H9 (cell line): ENCODE results near the gene ARHGEF2. TPM values are rescaled to one million over a fixed set of nuclear protein-coding genes. Genes with fewer than 3 reads are reported as not detected.
A peak's percentile ranks its signal among the peaks of the same experiment; 100 is the strongest.

Experiments used
- DNase-seq: peaks from one replicate; pipeline ENCODE4 v3.0.0-alpha.2; 2017
- H2AFZ ChIP-seq: one replicate; pipeline ENCODE4 v1.6.1; 2013; ENCODE audit warnings: mild to moderate bottlenecking, low read length, control low read depth, moderate library complexity
- H2AK5ac ChIP-seq: 2 replicates; pipeline ENCODE4 v1.6.1; 2013; ENCODE audit warnings: low read length, control low read depth, mixed read lengths; ENCODE audit not compliant: insufficient read length
- H2BK120ac ChIP-seq: one replicate; pipeline ENCODE4 v1.6.1; 2013; ENCODE audit warnings: low read depth, mild to moderate bottlenecking, low read length, control low read depth, inconsistent platforms; ENCODE audit not compliant: poor library complexity, severe bottlenecking
- H2BK12ac ChIP-seq: 2 replicates; pipeline ENCODE4 v1.6.1; 2013; ENCODE audit warnings: low read length, control low read depth, mixed read lengths, low read depth; ENCODE audit not compliant: insufficient read length
- H2BK15ac ChIP-seq: 2 replicates; pipeline ENCODE4 v1.6.1; 2013; ENCODE audit warnings: low read depth, low read length, control low read depth
- H2BK20ac ChIP-seq: one replicate; pipeline ENCODE4 v1.6.1; 2013; ENCODE audit warnings: low read depth, mild to moderate bottlenecking, low read length, control low read depth, inconsistent platforms; ENCODE audit not compliant: poor library complexity, severe bottlenecking
- H2BK5ac ChIP-seq: 2 replicates; pipeline ENCODE4 v1.6.1; 2013; ENCODE audit warnings: low read length, control low read depth, mixed read lengths; ENCODE audit not compliant: insufficient read length
- H3K14ac ChIP-seq: 2 replicates; pipeline ENCODE4 v1.6.1; 2013; ENCODE audit warnings: low read length, control low read depth; ENCODE audit not compliant: insufficient read depth
- H3K18ac ChIP-seq: 2 replicates; pipeline ENCODE4 v1.6.1; 2013; ENCODE audit warnings: low read depth, mild to moderate bottlenecking, mixed read lengths, low read length, control low read depth; ENCODE audit not compliant: insufficient read length
- H3K23ac ChIP-seq: 2 replicates; pipeline ENCODE4 v1.6.1; 2013; ENCODE audit warnings: low read length, control low read depth, mixed read lengths, low read depth; ENCODE audit not compliant: insufficient read length
- H3K23me2 ChIP-seq: 2 replicates; pipeline ENCODE4 v1.6.1; 2013; ENCODE audit warnings: low read depth, mild to moderate bottlenecking, mixed read lengths, low read length, control low read depth; ENCODE audit not compliant: insufficient read length, poor library complexity, severe bottlenecking
- H3K27ac ChIP-seq: 2 replicates; pipeline ENCODE4 v1.5.1; 2013; ENCODE audit warnings: low read length, control low read depth, mixed read lengths, low read depth; ENCODE audit not compliant: insufficient read length
- H3K27me3 ChIP-seq: 2 replicates; pipeline ENCODE4 v1.6.1; 2013; ENCODE audit warnings: low read length, control low read depth, inconsistent platforms; ENCODE audit not compliant: insufficient read depth
- H3K4ac ChIP-seq: 2 replicates; pipeline ENCODE4 v1.6.1; 2013; ENCODE audit warnings: low read depth, mild to moderate bottlenecking, control low read depth, inconsistent platforms, low read length, moderate library complexity
- H3K4me1 ChIP-seq: 2 replicates; pipeline ENCODE4 v1.6.1; 2013; ENCODE audit warnings: low read length, control low read depth, inconsistent platforms; ENCODE audit not compliant: insufficient read depth
- H3K4me2 ChIP-seq: 2 replicates; pipeline ENCODE4 v1.6.1; 2013; ENCODE audit warnings: low read length, control low read depth, mixed read lengths; ENCODE audit not compliant: insufficient read length, insufficient read depth
- H3K56ac ChIP-seq: 2 replicates; pipeline ENCODE4 v1.6.1; 2013; ENCODE audit warnings: low read depth, mild to moderate bottlenecking, mixed read lengths, low read length, control low read depth; ENCODE audit not compliant: insufficient read length
- H3K79me1 ChIP-seq: 2 replicates; pipeline ENCODE4 v1.6.1; 2013; ENCODE audit warnings: low read depth, mild to moderate bottlenecking, moderate library complexity, low read length, control low read depth, inconsistent platforms; ENCODE audit not compliant: insufficient read depth, poor library complexity, severe bottlenecking
- H3K79me2 ChIP-seq: 2 replicates; pipeline ENCODE4 v1.6.1; 2013; ENCODE audit warnings: low read length, control low read depth, inconsistent platforms; ENCODE audit not compliant: insufficient read depth
- H3K9ac ChIP-seq: 2 replicates; pipeline ENCODE4 v1.6.1; 2013; ENCODE audit warnings: low read length, control low read depth, mixed read lengths; ENCODE audit not compliant: insufficient read length; ENCODE audit errors: extremely low read depth
- H3K9me3 ChIP-seq: one replicate; pipeline ENCODE4 v1.6.1; 2013; ENCODE audit warnings: low read depth, low read length, inconsistent platforms; ENCODE audit not compliant: control insufficient read depth
- H3T11ph ChIP-seq: one replicate; pipeline ENCODE4 v1.6.1; 2013; ENCODE audit warnings: mild to moderate bottlenecking, low read length, control low read depth, inconsistent platforms
- H4K20me1 ChIP-seq: one replicate; pipeline ENCODE4 v1.6.1; 2013; ENCODE audit not compliant: control insufficient read depth, insufficient read length, insufficient read depth
- H4K5ac ChIP-seq: 2 replicates; pipeline ENCODE4 v1.6.1; 2013; ENCODE audit warnings: low read depth, mild to moderate bottlenecking, mixed read lengths, low read length, control low read depth; ENCODE audit not compliant: insufficient read length
- H4K8ac ChIP-seq: replicated peaks from 2 replicates; pipeline ENCODE4 v1.6.1; 2013; ENCODE audit warnings: low read length, control low read depth, mixed read lengths, low read depth; ENCODE audit not compliant: insufficient read length
- H4K91ac ChIP-seq: 2 replicates; pipeline ENCODE4 v1.6.1; 2013; ENCODE audit warnings: low read depth, mild to moderate bottlenecking, moderate library complexity, mixed read lengths, low read length, control low read depth; ENCODE audit not compliant: insufficient read length
- H3K27ac Mint-ChIP-seq, 3 experiments: 2 replicates in 2 of 3; 3 replicates in 1 of 3; pipeline ENCODE4 v1.8.0; 2020 to 2021; ENCODE audit warnings: mixed read lengths in 3 of 3, mild to moderate bottlenecking in 1 of 3, moderate library complexity in 1 of 3
- H3K27me3 Mint-ChIP-seq: 2 replicates; pipeline ENCODE4 v1.8.0; 2021; ENCODE audit warnings: low read depth, mild to moderate bottlenecking, moderate library complexity, mixed read lengths
- H3K36me3 Mint-ChIP-seq, 3 experiments: 2 replicates in 2 of 3; 3 replicates in 1 of 3; pipeline ENCODE4 v1.8.0; 2020 to 2021; ENCODE audit warnings: low read depth in 3 of 3, mixed read lengths in 3 of 3; ENCODE audit not compliant: insufficient read depth in 1 of 3
- H3K4me1 Mint-ChIP-seq, 2 experiments: 2 replicates each; pipeline ENCODE4 v1.8.0; 2020; ENCODE audit warnings: mixed read lengths in 2 of 2
- H3K4me3 Mint-ChIP-seq, 2 experiments: 2 replicates in 1 of 2; 3 replicates in 1 of 2; pipeline ENCODE4 v1.8.0; 2020 to 2021; ENCODE audit warnings: mild to moderate bottlenecking in 2 of 2, mixed read lengths in 2 of 2, moderate library complexity in 1 of 2
- H3K9me3 Mint-ChIP-seq, 2 experiments: 2 replicates in 1 of 2; 3 replicates in 1 of 2; pipeline ENCODE4 v1.8.0; 2020; ENCODE audit warnings: mild to moderate bottlenecking in 2 of 2, mixed read lengths in 2 of 2, moderate library complexity in 1 of 2
- WGBS: extraction: QIAGEN DNeasy Blood & Tissue Kit; methylation state at CpG from one replicate; pipeline ENCODE4 v1.1.7; 2013; ENCODE audit warnings: missing lambda C conversion rate, low lambda C conversion rate, mixed read lengths; ENCODE audit not compliant: insufficient read length; ENCODE audit errors: extremely low coverage; 5-methylcytosine and 5-hydroxymethylcytosine counted together
- total RNA-seq: library from RNA; stranded (reverse); gene quantifications from 2 replicates; pipeline ENCODE4 v1.2.1, GENCODE V29; 2021
- TF ChIP-seq, protein P1 (sequence below): fragments of 200-600 bp; sonication (generic); conservative IDR thresholded peaks from 3 replicates; pipeline ENCODE4 v1.8.0; 2021; ENCODE audit warnings: antibody characterized with exemption, mild to moderate bottlenecking

ARHGEF2 gene
- total RNA-seq, 1 experiment from 2014 or later, result 111 TPM

DNA sequence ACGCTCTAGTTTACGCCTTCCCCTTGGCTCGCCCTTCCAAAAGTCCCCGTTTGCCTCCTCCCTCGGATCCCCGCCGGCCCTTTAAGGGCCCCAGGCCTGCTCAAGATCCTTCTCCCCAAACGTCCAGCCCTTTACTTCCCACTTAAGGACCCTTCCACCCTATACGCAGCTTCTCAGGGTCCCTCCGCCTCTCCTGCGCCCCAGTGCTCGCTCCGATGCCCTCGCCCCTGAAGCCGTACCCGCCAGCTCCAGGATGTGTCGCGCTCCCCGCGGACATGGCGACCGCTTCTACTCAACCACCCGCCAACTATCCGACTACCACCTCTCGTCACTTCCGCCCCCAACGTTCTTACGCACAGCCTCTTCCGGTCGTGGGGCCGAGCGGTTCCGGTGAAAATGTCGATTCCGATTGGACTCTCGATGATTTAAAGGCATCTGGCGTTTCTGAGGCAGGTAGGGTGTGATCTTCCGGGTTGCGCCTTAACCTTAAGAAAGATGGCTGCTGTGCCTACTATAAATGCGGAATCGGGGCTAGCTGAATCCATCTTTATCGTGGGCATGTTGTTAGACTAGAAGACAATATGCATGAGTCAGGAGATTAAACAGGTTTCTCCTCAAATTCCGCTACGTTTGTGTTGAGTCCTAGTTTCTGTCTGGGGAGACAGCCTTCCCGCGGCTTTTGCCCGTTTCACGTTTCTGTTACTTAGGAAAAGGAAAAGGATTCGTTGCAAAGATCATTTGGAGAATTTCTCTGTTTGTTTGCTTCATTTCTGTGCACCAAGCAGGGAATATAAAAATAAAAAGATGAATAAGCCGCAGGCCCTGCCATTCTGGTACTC lies 44.0 kb downstream of the ARHGEF2 start, which contains the start of gene KHDC4:
TSS of gene KHDC4 (minus strand) at position 317 of the 839 bp plus-strand sequence. CDS start at position 277, 40 bp downstream.
- H3K9me3 Mint-ChIP-seq, result no peaks in the 10 kb centered on the region
- no peak within 1 kb of the TSS for H2AFZ ChIP-seq
- TF ChIP-seq, protein P1, sequence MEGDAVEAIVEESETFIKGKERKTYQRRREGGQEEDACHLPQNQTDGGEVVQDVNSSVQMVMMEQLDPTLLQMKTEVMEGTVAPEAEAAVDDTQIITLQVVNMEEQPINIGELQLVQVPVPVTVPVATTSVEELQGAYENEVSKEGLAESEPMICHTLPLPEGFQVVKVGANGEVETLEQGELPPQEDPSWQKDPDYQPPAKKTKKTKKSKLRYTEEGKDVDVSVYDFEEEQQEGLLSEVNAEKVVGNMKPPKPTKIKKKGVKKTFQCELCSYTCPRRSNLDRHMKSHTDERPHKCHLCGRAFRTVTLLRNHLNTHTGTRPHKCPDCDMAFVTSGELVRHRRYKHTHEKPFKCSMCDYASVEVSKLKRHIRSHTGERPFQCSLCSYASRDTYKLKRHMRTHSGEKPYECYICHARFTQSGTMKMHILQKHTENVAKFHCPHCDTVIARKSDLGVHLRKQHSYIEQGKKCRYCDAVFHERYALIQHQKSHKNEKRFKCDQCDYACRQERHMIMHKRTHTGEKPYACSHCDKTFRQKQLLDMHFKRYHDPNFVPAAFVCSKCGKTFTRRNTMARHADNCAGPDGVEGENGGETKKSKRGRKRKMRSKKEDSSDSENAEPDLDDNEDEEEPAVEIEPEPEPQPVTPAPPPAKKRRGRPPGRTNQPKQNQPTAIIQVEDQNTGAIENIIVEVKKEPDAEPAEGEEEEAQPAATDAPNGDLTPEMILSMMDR, result no peak
- peak within 1 kb of the TSS; percentile 86 for H3K27ac ChIP-seq
- peak within 1 kb of the TSS; percentile 31 for H3K56ac ChIP-seq
- H3K18ac ChIP-seq, result peak within 1 kb of the TSS; percentile 95
- H3K79me2 ChIP-seq, result peaks cover 19% of the 10 kb centered on the region; the same call in 1 of the 2 replicates
- H3K4me2 ChIP-seq, result peak within 1 kb of the TSS; percentile 93
- no peak within 1 kb of the TSS; a peak in 1 of 7 replicates for H3K27ac Mint-ChIP-seq
- H2BK12ac ChIP-seq, result peak within 1 kb of the TSS; percentile 59
- no peaks in the 10 kb centered on the region; the same call in 1 of the 2 replicates for H3K4me1 ChIP-seq
- H3K4ac ChIP-seq, result peak within 1 kb of the TSS; percentile 38; the same call in 1 of the 2 replicates
- no peaks in the 10 kb centered on the region for H4K20me1 ChIP-seq
- no peaks in the 10 kb centered on the region for H3K27me3 ChIP-seq
- H2BK120ac ChIP-seq, result no peak within 1 kb of the TSS
- peak within 1 kb of the TSS; percentile 67 for H4K5ac ChIP-seq
- peaks cover 9% of the 10 kb centered on the region for H3K79me1 ChIP-seq
- H2BK20ac ChIP-seq, result peak within 1 kb of the TSS; percentile 60
- H4K8ac ChIP-seq, result no peak within 1 kb of the TSS
- H3K14ac ChIP-seq, result peak within 1 kb of the TSS; percentile 93
- H3K36me3 Mint-ChIP-seq, result peaks cover 18 to 27% (median 24%) of the 10 kb centered on the region in 3 experiments
- H2BK5ac ChIP-seq, result peak within 1 kb of the TSS; percentile 88
- H3K23me2 ChIP-seq, result peaks cover 6% of the 10 kb centered on the region
- WGBS, result no CpG with 5 or more reads among the region's 50 CpGs
- no peak within 1 kb of the TSS for H2AK5ac ChIP-seq
- H3K9me3 ChIP-seq, result no peaks in the 10 kb centered on the region
- H3K4me1 Mint-ChIP-seq, result peaks cover 19 to 21% of the 10 kb centered on the region in 2 experiments
- H3K4me3 Mint-ChIP-seq, result no peak within 1 kb of the TSS
- peak within 1 kb of the TSS; percentile 64 for H3T11ph ChIP-seq
- H3K27me3 Mint-ChIP-seq, result no peaks in the 10 kb centered on the region
- peak within 1 kb of the TSS; percentile 97 for H3K9ac ChIP-seq
- DNase-seq, result peak; percentile 97
- no peak within 1 kb of the TSS for H2BK15ac ChIP-seq
- no peak within 1 kb of the TSS for H3K23ac ChIP-seq
- H4K91ac ChIP-seq, result no peak within 1 kb of the TSS
